HG02588 (cell line): ENCODE results near the gene HPCAL1.

Source experiments
- ATAC-seq: cut with Tn5 transposase; IDR thresholded peaks from one replicate; pipeline ENCODE4 v1.9.1; 2021; ENCODE audit warnings: mild to moderate bottlenecking, moderate library complexity; ENCODE audit not compliant: unreplicated experiment

Gene HPCAL1

GRCh38 chr2:10301941-10302478 is 694 bp upstream of the HPCAL1 start:
- no peak for ATAC-seq

- ATAC-seq, result peak; percentile 1
Observed at GRCh38 chr2:10303181-10303693, 533 bp downstream of the HPCAL1 start.

- ATAC-seq, result peak; percentile 17
Observed at GRCh38 chr2:10303694-10304378, 1.1 kb downstream of the HPCAL1 start.

- ATAC-seq, result no peak
Observed at GRCh38 chr2:10304458-10305253, 2.0 kb downstream of the HPCAL1 start.

GRCh38 chr2:10305254-10305635 is 2.5 kb downstream of the HPCAL1 start:
- ATAC-seq, result no peak

GRCh38 chr2:10305715-10306114 is 3.0 kb downstream of the HPCAL1 start:
- no peak for ATAC-seq

- no peak for ATAC-seq
Observed at GRCh38 chr2:10306901-10307463, 4.3 kb downstream of the HPCAL1 start.

- ATAC-seq, result no peak
Observed at GRCh38 chr2:10307561-10308156, 5.0 kb downstream of the HPCAL1 start.

GRCh38 chr2:10308866-10309265 is 6.2 kb downstream of the HPCAL1 start:
- ATAC-seq, result no peak

GRCh38 chr2:10309286-10309685 is 6.6 kb downstream of the HPCAL1 start:
- ATAC-seq, result no peak

GRCh38 chr2:10310309-10310888 is 7.7 kb downstream of the HPCAL1 start:
- ATAC-seq, result no peak

GRCh38 chr2:10311736-10312135 is 9.0 kb downstream of the HPCAL1 start:
- ATAC-seq, result no peak

- no peak for ATAC-seq
Observed at GRCh38 chr2:10312437-10312957, 9.8 kb downstream of the HPCAL1 start.

- ATAC-seq, result no peak
Observed at GRCh38 chr2:10316336-10316735, 13.6 kb downstream of the HPCAL1 start.

GRCh38 chr2:10316860-10317259 is 14.2 kb downstream of the HPCAL1 start:
- no peak for ATAC-seq

- no peak for ATAC-seq
Observed at GRCh38 chr2:10317646-10318045, 14.9 kb downstream of the HPCAL1 start.

GRCh38 chr2:10318345-10318744 is 15.6 kb downstream of the HPCAL1 start:
- no peak for ATAC-seq

GRCh38 chr2:10319892-10320574 is 17.3 kb downstream of the HPCAL1 start:
- no peak for ATAC-seq

GRCh38 chr2:10320575-10320931 is 17.8 kb downstream of the HPCAL1 start:
- no peak for ATAC-seq

GRCh38 chr2:10320933-10321332 is 18.2 kb downstream of the HPCAL1 start:
- no peak for ATAC-seq
